K562 (cell line): ENCODE measurements around the gene LEO1.

Source experiments
- TRIM28 ChIP-seq: fragments of 450-650 bp; IDR thresholded peaks from 2 replicates; pipeline ENCODE4 v1.6.1; 2017
- TF ChIP-seq, protein P1 (sequence below): IDR thresholded peaks from 2 replicates; pipeline ENCODE4 v1.6.1; 2012; ENCODE audit warnings: low read depth, low read length, improper control_type of control experiment, borderline replicate concordance
- TF ChIP-seq, protein P2 (sequence below), 2 experiments: fragments of 200-800 bp in 1 of 2; sonication (Bioruptor generic) in 1 of 2; sonication (generic) in 1 of 2; formaldehyde crosslinking in 1 of 2; IDR thresholded peaks in 1 of 2; conservative IDR thresholded peaks in 1 of 2; 2 replicates each; pipeline versions ENCODE4 v1.5.0 to v1.6.1; 2016 to 2020; ENCODE audit warnings: missing compliant biosample characterization in 1 of 2, missing genetic modification characterization in 1 of 2, missing genetic modification reagents in 1 of 2
- TF ChIP-seq, protein P3 (sequence below): conservative IDR thresholded peaks from 2 replicates; pipeline ENCODE4 v1.6.1; 2011; ENCODE audit warnings: low read depth, mild to moderate bottlenecking, low read length; ENCODE audit not compliant: control insufficient read depth
- TF ChIP-seq, protein P4 (sequence below), 3 experiments: IDR thresholded peaks in 2 of 3; conservative IDR thresholded peaks in 1 of 3; 2 replicates each; pipeline ENCODE4 v1.5.1; 2011 to 2012; ENCODE audit warnings: low read length in 3 of 3, mild to moderate bottlenecking in 3 of 3, control low read depth in 2 of 3, improper control_type of control experiment in 1 of 3, inconsistent platforms in 1 of 3, low read depth in 1 of 3, mixed read lengths in 1 of 3, moderate library complexity in 1 of 3; ENCODE audit not compliant: insufficient read depth in 2 of 3

DNA sequence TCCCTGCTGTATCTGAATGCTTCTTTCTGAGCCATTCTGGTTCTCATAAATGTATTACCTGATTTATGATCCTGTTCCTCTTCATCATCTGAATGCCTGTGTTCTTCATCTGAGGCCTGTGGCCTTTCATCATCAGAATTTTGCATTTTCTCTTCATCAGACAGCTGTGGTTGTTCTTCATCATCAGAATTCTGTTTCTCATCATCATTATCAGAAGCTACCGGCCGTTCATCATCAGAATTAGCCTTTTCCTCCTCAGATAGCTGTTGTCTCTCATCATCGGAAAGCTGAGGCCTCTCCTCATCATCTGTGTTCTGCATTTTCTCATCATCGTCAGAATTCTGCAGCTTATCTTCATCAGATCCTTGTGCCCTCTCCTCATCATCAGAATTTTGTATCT, 5.9 kb downstream of the LEO1 start:
- no peak for TF ChIP-seq TRIM28
- TF ChIP-seq, protein P1, sequence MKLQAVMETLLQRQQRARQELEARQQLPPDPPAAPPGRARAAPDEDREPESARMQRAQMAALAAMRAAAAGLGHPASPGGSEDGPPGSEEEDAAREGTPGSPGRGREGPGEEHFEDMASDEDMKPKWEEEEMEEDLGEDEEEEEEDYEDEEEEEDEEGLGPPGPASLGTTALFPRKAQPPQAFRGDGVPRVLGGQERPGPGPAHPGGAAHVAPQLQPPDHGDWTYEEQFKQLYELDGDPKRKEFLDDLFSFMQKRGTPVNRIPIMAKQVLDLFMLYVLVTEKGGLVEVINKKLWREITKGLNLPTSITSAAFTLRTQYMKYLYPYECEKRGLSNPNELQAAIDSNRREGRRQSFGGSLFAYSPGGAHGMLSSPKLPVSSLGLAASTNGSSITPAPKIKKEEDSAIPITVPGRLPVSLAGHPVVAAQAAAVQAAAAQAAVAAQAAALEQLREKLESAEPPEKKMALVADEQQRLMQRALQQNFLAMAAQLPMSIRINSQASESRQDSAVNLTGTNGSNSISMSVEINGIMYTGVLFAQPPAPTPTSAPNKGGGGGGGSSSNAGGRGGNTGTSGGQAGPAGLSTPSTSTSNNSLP = no peak
- TF ChIP-seq, protein P2, sequence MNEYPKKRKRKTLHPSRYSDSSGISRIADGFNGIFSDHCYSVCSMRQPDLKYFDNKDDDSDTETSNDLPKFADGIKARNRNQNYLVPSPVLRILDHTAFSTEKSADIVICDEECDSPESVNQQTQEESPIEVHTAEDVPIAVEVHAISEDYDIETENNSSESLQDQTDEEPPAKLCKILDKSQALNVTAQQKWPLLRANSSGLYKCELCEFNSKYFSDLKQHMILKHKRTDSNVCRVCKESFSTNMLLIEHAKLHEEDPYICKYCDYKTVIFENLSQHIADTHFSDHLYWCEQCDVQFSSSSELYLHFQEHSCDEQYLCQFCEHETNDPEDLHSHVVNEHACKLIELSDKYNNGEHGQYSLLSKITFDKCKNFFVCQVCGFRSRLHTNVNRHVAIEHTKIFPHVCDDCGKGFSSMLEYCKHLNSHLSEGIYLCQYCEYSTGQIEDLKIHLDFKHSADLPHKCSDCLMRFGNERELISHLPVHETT (CRISPR knock-in tag; conservative IDR thresholded peaks at IDR 0.05 in 1 of 2, IDR thresholded peaks at IDR 0.05 in 1 of 2) = no peak
- TF ChIP-seq, protein P3, sequence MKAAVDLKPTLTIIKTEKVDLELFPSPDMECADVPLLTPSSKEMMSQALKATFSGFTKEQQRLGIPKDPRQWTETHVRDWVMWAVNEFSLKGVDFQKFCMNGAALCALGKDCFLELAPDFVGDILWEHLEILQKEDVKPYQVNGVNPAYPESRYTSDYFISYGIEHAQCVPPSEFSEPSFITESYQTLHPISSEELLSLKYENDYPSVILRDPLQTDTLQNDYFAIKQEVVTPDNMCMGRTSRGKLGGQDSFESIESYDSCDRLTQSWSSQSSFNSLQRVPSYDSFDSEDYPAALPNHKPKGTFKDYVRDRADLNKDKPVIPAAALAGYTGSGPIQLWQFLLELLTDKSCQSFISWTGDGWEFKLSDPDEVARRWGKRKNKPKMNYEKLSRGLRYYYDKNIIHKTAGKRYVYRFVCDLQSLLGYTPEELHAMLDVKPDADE = no peak
- TF ChIP-seq, protein P4, sequence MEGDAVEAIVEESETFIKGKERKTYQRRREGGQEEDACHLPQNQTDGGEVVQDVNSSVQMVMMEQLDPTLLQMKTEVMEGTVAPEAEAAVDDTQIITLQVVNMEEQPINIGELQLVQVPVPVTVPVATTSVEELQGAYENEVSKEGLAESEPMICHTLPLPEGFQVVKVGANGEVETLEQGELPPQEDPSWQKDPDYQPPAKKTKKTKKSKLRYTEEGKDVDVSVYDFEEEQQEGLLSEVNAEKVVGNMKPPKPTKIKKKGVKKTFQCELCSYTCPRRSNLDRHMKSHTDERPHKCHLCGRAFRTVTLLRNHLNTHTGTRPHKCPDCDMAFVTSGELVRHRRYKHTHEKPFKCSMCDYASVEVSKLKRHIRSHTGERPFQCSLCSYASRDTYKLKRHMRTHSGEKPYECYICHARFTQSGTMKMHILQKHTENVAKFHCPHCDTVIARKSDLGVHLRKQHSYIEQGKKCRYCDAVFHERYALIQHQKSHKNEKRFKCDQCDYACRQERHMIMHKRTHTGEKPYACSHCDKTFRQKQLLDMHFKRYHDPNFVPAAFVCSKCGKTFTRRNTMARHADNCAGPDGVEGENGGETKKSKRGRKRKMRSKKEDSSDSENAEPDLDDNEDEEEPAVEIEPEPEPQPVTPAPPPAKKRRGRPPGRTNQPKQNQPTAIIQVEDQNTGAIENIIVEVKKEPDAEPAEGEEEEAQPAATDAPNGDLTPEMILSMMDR (IDR thresholded peaks at IDR 0.05 in 2 of 3, conservative IDR thresholded peaks at IDR 0.05 in 1 of 3; ENCODE audit: insufficient read depth in 2 of 3, low read depth in 1 of 3, low read length in 3 of 3) = no peak
